Tongue (tissue), 2 donors: Measurements from ENCODE around the gene DENND1B. TPM values are rescaled to one million over a fixed set of nuclear protein-coding genes. Genes with fewer than 3 reads are reported as not detected.
A peak's percentile ranks its signal among the peaks of the same experiment; 100 is the strongest.

Experiments
- DNase-seq: peaks from one replicate; pipeline ENCODE4 v3.0.0-alpha.2; 2015
- total RNA-seq: library from RNA; depleted of rRNA; stranded (reverse); fragments of >200 nt; gene quantifications from one replicate; pipeline ENCODE4 v1.2.3, GENCODE V29; 2014

The DENND1B gene, protein sequence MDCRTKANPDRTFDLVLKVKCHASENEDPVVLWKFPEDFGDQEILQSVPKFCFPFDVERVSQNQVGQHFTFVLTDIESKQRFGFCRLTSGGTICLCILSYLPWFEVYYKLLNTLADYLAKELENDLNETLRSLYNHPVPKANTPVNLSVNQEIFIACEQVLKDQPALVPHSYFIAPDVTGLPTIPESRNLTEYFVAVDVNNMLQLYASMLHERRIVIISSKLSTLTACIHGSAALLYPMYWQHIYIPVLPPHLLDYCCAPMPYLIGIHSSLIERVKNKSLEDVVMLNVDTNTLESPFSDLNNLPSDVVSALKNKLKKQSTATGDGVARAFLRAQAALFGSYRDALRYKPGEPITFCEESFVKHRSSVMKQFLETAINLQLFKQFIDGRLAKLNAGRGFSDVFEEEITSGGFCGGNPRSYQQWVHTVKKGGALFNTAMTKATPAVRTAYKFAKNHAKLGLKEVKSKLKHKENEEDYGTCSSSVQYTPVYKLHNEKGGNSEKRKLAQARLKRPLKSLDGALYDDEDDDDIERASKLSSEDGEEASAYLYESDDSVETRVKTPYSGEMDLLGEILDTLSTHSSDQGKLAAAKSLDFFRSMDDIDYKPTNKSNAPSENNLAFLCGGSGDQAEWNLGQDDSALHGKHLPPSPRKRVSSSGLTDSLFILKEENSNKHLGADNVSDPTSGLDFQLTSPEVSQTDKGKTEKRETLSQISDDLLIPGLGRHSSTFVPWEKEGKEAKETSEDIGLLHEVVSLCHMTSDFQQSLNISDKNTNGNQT
- 26.4 TPM for total RNA-seq

DNA sequence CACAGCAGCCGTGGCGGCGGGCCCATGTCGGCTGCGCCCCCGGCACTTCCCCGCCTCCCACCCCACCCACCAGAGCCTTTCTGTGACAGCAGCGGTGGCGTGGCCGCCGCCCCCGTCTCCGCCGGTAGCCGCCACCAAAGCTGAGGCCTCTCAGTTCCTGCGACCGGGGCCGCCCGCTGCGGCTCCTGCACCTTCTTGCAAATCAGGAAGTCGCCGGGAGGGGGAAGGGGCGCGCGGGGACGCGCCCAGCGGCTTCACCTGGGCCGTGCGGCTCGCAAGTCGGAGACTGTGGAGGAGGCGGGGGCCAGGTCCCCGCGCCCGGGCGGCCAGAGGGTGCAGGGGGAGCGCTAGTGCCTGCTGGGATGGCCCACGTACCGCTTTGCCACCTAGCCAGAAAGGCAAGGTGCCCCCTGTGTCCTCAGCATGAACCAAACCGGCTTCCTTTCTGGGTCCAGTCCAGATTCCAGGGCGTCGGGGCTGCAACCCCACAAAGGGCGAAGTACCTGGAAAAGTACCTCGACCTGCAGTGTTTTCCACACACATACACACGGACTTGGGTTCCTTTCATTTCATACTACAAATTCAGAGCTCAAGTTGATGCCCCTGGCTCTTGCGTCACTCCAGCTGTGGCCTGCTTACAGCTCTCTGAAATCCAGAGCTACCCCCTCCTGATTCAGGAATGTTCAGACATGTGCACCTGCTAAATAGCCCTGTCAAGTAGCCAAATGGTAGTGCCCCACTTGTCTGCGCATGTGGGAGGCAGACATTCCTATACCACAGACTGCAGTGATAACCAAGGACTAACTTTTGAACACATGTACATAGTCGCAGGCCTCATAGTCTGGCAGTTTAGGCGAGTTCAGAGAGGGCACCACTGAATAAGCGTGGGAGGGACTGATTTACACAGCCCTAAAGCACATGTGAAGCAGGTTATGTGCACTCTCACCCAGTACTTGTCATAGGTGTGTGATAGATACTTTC, at the start of gene DENND1B:
TSS of gene DENND1B (minus strand) at position 199 of the 981 bp plus-strand sequence. CDS start 325 bp downstream, outside the sequence.
- DNase-seq = peak; percentile 76

DNA sequence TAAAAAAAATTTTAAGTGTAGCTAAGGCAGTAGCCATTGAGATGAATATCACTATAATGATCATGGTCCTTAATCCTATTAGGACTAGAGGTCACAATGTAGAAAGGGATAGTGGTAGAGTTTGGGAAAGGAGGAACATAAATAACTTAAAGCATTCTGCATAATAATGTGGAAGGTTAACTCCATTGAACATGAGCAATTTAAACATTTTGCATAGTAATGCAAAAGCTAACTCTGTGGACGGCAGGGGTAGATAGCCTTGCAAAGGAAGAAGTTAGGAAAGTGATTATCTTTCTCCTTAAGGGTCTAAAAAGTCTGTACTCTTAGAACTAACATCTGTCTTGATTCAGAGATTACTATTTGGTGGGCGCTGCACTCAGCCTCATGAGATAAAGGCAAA, 39.0 kb upstream of the DENND1B start:
- no peak for DNase-seq

DNA sequence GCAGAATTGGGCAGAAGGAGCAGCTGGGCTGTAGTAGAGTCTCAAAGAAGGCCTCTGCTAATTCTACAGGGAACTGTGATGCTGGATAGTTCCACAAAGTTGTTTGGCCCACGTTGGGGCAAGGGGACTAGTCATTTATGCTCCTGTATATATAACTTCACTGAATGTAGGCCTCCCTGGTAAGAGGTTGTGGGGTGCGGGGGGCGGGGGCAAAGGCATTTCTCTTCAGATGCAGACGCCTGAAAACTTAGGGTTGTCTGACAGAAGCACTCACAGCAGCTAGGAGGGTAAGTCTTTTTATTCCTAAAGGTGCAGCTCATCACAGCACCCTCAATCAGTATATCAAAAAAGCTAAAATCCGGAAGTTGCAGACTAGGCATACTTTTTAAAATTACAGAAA, 38.5 kb upstream of the DENND1B start:
- no peak for DNase-seq

DNA sequence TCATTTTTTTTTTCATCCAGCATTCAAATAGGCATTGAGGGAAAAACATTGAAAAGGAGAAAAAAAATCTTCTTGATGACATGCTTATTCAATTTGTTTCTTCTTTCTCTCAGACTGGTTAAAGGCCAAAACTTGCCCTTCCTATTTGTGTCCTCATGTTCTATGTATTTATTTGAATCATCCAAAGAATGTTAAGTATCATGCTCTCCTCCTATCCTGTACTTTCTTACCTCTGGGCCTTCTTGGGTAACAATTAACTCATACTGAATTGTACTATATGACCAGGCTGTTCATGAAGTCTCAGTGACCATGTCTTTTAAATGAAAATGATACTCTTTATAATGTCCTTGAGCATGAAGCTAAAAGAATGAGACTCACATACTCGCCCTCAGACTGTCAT, 36.5 kb upstream of the DENND1B start:
- DNase-seq = no peak

DNA sequence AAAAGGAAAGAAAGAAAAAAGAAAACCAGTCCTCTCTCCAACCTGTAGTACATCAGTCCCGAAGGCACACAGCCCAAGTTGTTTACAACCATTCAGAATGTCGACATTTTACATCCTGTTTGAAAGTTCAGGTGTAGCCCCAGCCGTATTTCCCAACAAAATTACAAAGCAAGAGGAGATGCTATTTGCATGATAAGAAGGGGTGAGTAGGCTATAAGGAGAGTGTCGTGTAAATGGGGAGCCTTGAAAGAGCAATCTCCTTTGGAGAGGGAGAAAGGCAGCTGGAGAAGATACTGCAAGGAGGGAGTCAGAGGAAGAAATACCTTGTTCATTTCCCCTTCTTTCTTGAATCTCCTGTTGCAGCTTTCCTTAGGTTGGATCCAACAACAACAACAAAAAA, 35.5 kb upstream of the DENND1B start:
- no peak for DNase-seq

DNA sequence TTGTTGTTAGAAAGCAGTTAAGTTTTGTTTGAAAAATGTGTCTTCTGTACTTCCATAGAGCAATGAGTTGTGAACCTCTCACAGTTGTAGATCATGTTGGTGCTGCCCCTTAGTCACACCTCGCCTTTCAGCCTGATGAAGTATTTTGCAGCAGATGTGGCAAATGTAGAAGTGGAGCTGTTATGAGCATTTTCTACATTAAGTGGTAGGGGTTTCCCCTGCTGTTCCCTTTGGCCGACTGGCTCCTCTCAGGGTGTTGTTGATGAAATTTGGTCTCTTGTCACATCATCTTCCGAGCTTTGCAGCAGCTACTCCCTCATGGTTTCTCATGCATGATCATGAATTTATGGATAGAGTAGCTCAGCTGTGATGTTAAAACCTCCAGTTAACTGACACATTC, 33.6 kb upstream of the DENND1B start:
- no peak for DNase-seq

DNA sequence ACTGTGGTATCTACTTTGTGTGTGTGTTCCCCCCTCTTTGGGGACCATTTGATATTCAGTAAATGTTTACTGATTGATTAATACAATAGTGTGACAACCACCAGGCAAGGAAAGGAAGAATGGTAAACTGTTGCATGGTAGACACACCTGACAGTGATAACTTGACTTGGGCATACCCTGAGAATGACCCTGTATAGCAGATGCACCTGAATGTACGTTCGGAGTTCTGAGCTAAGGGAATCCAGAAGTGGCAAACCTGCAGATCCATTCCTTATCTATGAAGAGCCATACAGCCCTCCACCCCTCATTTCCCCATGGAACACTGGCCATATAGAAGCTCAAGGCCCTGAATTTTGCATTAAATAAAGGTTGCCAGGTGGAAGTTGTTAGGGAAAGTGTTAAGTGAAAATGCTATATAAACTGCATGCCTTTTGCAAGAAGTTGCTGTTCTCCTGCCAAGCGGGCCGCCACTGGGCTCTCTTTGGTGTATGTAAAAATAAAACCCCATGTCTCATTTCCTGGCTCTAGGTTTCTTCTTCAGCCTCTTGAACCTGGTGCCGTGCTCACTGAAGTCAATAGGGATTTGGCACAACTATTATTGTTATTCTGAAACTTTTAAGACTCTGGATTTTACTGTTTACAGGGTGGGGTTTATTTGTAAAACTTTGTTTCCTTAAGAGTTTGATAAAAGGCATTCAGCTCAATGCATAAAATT, 32.6 kb upstream of the DENND1B start:
- DNase-seq = no peak

DNA sequence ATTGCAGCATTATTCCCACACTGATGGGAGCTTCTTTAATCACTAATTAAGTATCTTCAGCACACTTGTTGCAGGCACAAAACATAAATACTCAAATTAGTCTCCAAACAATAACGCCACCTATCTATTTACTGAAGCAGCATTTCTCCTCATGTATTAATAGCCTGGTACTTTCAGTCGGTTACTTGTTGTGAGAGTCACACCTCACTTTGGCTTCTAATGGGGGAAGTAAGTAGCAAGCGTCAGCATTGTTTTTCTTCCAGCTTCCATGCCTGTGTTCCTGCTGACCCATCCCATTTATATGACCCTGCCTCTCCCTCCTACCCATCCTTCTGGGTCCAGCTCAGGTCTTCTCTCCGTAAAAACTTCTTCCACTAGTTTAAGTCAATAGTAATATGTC, 31.9 kb upstream of the DENND1B start:
- DNase-seq = no peak

DNA sequence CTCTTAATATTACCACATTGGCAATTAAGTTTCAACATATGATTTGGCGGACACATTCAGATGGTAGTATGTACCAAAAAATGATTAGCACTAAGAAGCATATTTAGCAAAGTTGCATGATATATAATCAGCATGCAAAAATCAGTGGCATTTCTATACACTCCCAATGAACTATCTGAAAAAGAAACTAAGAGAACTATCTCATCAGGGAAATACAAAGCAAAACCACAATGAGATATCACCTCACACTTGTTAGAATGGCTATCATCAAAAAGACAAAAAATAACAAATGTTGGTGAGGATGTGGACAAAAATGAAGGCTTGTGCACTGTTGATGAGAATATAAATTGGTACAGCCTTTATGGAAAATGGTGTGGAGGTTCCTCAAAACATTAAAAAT, 31.4 kb upstream of the DENND1B start:
- DNase-seq = no peak

DNA sequence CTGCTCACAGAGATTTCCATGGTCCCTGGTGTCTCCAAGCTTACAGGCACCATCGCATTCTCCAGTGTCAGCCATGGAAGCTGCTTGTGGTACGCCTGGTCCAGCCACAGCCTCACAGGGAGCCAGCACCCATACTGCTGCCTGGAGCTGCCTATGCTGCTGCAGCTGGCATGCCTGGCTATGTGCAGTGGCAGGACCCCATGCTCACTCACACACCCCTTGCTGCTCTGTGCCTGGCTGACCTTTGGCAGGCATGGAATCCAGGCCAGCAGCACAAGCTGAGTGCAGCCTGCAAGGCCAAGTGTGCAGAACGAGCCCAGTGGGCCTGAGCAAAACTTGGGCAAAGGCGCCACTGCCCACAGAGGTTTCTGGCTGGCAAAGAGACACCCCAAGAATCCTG, 26.4 kb upstream of the DENND1B start:
- DNase-seq = no peak

DNA sequence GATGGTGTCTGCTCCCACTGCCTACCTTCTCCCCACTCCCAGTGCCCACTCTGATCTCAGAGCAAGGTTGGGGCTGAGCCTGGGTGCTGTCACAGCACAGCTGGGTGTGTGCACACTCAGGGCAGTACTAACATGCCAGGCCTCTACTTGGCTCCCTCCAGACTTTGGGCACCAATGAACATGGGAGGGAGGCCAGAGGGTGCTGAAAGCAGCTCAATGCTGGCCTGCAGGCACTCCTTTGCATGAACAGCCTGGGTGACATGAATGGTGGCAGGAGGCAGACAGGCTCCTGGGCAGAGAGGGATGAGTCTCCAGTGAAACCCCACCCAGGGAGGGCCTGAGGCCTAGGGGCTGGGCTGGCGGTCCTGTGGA, 25.8 kb upstream of the DENND1B start:
- no peak for DNase-seq

DNA sequence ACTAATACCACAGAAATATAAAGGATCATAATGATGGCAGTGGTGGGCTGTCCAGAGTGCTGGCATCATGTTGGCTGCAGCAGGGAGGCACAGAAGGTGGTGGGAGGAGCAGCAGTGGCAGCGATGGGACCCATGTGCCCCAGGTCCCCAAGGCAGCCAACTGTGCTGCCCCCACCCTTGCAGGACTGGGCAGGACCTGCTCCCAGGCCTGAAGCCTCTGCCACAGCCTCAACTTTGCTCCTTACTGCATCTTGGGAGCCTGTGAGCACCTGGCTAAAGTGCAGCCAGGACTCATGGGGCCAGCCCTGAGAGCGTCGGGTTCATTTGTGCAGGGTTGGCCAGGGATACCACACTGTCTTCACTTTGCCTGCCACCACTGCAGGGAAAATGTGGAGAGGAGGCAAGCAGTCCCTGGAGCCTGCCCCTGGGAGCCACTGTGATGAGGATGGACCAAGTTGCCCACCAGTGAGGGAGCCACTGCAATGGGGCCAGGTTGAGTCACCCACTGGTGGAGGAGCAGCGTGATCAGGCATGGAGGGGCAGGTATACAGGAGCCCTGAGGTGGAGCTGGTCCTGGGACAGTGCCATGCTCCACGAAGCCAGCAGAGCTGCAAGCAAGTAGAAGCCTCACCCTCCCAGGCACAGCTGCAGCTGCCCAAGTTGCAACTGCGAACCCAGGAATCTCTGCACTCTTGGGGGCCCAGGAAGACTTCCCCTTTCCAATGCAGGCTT, 25.3 kb upstream of the DENND1B start:
- no peak for DNase-seq

DNA sequence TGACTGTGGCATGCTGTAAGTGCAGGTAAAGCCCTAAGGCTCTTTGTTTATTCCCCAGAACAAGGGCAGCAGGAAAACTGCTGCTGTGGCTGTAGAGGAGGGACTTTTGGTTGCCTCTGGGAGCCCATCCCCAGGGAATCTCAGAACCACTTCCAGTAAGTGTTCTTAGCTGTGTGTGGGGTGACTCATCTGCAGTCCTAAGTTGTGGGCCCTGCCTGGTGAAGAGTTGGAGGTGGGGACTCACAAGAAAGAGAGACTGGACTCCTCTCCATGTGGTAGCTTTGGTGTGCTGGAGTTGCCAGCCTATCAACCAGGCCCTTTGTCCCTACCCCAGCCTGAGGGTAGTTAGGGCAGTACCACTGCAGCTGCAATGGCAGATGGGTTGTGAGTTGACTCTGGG, 24.0 kb upstream of the DENND1B start:
- DNase-seq = no peak

DNA sequence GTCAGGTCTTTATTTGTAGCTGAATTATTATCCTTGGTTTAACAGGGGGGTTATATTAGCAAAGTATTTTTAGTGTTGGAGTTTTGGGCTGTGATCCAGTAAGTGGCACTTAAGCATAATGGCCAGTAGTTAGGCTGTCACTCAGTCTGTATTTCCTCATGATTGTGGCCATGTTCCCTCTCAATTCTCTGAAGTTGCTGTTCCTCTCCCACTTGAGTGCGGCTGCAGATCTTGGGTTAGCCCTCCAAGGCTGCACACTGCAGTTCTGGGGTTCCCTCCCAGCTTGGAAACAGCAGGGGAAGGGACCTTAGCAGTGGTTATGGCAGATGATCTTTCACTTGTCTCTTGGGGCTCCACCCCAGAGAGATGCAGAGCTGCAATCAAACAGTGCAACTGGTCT, 23.2 kb upstream of the DENND1B start:
- DNase-seq = no peak

DNA sequence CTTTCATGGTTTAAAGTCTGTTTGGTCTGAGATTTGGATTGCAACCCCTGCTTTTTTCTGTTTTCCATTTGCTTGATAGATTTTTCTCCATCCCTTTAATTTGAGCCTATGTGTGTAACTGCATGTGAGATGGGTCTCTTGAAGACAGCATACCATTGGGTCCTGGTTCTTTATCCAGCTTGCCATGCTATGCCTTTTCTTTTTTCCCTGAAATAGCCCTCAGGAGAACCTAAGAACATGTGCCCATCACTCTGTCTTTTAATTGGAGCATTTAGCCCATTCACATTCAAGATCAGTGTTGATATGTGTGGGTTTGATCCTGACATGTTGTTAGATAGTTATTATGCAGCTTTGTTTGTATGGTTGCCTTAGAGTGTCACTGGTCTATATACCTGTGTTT, 21.7 kb upstream of the DENND1B start:
- DNase-seq = no peak

DNA sequence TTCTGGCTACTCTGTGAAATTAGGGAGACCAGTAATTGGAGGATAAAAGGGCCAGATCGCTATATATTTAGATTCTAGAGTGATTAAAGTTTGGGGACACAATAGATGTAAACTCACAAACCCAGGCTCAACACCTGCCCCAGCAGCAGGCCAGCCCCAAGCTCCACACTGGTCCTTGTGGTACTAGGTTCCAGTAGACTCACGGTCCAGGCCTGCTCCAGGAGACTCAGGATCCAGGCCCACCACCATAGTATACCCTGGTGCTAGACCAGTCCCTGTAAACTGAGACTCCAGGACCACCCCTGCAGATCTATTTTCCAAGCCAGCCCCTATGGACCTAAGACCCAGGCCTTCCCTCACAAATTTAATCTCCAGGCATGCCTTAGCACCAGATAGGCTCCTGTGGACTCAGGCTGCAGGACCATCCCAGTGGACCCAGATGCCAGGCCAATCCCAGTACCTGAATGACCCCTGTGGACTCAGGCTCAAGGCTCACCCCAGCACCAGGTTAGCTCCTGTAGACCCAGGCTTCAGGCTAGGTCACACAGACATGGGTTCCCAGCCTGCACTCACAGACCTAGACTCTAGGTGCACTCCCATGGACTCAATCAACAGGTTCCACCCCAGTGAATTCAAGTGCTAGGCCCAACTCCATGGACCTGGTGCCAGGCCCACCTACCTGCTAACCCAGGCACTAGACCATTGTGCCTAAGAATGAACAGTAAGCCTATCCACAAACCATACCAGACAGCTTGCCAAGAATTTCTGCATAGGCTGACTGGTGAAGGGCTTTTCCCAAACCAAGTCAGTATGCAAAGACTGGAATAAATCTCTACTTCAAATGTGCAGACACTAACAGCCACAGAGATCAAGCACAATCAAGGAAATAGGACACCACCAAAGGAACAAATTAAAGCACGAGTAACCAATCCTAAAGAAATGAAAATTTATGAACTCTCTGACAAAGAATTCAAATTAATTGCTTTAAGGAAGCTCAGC, 13.8 kb upstream of the DENND1B start:
- DNase-seq = no peak

DNA sequence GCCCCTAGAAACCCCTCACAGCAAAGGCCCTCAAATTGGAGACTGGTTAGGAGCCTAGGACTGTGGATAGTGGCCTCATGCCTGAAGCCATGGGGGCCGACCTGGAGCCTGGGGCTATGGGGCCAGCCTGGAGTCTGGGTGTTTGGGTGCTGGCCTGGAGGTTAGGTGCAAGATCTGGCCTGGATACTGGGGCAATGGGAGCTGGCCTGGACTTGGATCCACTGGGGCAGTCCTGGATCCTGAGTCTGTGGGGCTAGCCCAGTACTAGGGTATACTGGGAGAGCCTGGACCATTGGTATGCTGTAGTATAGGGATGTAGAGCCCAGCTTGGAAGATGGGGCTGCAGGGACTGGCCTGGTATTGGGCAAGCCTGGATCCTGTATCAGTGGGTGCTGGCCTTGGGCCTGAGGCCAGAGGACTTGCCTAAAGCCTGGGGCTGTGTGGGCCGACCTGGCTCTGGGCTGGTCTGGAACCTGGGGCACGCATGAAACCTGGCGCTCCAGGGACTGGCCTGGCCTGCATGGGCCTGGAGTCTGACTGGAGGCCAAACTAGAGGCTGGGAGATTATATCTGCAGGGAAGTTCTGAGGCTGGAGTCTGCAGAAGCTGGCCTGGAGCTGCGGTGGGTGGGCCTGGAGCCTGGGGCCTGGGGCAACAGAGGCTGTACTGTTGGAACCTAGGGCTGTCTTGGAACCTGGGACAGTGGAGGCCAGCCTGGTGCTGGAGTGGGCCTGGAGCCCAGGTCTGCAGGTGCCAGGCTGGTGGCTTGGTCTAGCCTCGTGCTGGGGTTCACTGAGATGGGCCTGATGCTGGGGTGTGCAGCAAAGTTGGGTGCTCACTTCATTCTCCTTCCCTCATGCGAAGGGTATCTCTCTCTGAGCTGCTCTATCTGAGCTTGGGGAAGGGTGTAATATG, 12.6 kb upstream of the DENND1B start:
- DNase-seq = no peak

DNA sequence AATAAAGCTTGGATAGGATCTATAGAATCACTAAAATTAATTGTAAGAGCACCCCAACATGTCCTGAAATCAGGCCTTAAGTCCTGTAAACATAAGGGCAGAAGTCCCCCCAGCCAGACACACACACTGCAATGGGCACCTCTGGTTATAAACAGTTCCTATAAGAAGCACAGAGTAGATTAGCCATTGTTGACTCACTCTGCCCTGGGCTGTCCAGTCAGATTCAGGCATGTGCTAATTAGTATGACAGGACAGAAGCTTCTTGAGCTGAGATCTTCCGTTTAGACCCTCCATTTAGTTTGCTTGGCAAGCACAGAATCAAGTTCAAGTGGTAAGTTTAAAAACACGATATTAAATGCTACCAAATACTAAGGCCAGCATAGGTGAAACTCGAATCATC, 11.8 kb upstream of the DENND1B start:
- no peak for DNase-seq

DNA sequence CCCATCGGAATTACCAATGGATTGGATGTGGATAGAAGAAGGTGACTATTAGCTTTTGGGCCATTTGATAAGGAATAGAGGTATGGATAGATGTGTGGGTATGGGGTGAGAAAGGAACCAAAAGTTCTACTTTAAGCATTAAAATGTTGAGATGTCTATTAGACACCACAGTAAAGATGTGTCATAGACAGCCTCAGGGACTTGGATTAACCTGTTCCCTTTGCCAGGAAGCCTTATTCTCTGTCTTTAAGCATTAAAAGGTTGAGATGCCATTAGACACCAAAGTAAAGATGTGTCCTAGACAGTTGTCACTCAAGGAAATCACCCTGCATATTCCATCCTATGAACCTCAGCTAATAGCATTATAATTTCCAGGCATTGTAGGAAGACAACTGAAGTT, 11.0 kb upstream of the DENND1B start:
- DNase-seq = no peak
